Measurements from ENCODE around the gene UTP14A.

DNA sequence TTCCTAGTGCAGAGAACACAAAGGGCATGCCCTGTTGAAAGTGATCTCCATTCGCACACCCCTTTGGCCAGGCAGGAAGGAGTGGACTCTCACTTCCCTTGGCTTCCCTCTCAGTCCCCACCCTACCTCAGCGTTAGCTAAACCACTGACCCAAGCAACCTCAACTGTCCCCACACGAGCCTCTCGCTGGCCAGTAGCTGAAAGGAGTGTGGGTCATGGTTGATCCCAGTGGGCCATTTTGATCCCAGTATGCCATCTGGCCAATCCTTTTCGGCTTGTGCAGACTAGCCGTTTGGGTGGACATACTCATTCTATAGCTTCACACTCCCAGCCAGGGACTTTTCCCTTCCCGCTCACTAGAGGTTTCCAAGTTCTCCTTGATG is 52.1 kb downstream of the UTP14A start:
- TF ChIP-seq, protein P1, sequence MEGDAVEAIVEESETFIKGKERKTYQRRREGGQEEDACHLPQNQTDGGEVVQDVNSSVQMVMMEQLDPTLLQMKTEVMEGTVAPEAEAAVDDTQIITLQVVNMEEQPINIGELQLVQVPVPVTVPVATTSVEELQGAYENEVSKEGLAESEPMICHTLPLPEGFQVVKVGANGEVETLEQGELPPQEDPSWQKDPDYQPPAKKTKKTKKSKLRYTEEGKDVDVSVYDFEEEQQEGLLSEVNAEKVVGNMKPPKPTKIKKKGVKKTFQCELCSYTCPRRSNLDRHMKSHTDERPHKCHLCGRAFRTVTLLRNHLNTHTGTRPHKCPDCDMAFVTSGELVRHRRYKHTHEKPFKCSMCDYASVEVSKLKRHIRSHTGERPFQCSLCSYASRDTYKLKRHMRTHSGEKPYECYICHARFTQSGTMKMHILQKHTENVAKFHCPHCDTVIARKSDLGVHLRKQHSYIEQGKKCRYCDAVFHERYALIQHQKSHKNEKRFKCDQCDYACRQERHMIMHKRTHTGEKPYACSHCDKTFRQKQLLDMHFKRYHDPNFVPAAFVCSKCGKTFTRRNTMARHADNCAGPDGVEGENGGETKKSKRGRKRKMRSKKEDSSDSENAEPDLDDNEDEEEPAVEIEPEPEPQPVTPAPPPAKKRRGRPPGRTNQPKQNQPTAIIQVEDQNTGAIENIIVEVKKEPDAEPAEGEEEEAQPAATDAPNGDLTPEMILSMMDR (IDR thresholded peaks at IDR 0.05; ENCODE audit: low read depth, low read length) = no peak
- no peak for TF ChIP-seq EZH2phosphoT487 (IDR thresholded peaks at IDR 0.05; ENCODE audit: low read depth)
